GM12892 (cell line): ENCODE results near the gene NTF4.
"Not testable (repeated sequence)": the region's sequence is repeated elsewhere in the genome, so short reads cannot be mapped to it uniquely, and the experiment has no call there.

Source experiments
- POLR2A ChIP-seq: IDR thresholded peaks from 2 replicates; pipeline ENCODE4 v1.6.1; 2011; ENCODE audit warnings: low read depth, low read length, control low read depth
- POLR2AphosphoS5 ChIP-seq: IDR thresholded peaks from 2 replicates; pipeline ENCODE4 v1.6.1; 2011; ENCODE audit warnings: low read depth, low read length, control low read depth
- TAF1 ChIP-seq: IDR thresholded peaks from 2 replicates; pipeline ENCODE4 v1.6.1; 2011; ENCODE audit warnings: low read depth, mild to moderate bottlenecking, control low read depth, low read length, borderline replicate concordance

GRCh38 chr19:49030323-49030722 lies 34.3 kb downstream of the NTF4 start:
- not testable (repeated sequence) for TF ChIP-seq TAF1, POLR2A, POLR2AphosphoS5
